SU-DHL-6 (cell line): ENCODE results near the gene TRIM27.

ENCODE experiments used
- CTCF ChIP-seq: fragments of 200-600 bp; sonication (generic); IDR thresholded peaks from one replicate; pipeline ENCODE4 v1.5.1; 2017; ENCODE audit warnings: antibody characterized with exemption, mild to moderate bottlenecking, low read length, moderate library complexity; ENCODE audit not compliant: insufficient read depth, poor library complexity, severe bottlenecking
- EZH2phosphoT487 ChIP-seq: fragments of 200-600 bp; sonication (generic), shearing (Covaris generic); conservative IDR thresholded peaks from 2 replicates; pipeline ENCODE4 v1.6.1; 2018; ENCODE audit warnings: mild to moderate bottlenecking, antibody characterized with exemption, low read length, moderate library complexity, mixed read lengths

- TF ChIP-seq CTCF, result no peak
- no peak for TF ChIP-seq EZH2phosphoT487
Observed at GRCh38 chr6:28897369-28897745, 26.4 kb downstream of the TRIM27 start.
